Measurements from ENCODE around the gene RAB11FIP4.

RAB11FIP4 gene

DNA sequence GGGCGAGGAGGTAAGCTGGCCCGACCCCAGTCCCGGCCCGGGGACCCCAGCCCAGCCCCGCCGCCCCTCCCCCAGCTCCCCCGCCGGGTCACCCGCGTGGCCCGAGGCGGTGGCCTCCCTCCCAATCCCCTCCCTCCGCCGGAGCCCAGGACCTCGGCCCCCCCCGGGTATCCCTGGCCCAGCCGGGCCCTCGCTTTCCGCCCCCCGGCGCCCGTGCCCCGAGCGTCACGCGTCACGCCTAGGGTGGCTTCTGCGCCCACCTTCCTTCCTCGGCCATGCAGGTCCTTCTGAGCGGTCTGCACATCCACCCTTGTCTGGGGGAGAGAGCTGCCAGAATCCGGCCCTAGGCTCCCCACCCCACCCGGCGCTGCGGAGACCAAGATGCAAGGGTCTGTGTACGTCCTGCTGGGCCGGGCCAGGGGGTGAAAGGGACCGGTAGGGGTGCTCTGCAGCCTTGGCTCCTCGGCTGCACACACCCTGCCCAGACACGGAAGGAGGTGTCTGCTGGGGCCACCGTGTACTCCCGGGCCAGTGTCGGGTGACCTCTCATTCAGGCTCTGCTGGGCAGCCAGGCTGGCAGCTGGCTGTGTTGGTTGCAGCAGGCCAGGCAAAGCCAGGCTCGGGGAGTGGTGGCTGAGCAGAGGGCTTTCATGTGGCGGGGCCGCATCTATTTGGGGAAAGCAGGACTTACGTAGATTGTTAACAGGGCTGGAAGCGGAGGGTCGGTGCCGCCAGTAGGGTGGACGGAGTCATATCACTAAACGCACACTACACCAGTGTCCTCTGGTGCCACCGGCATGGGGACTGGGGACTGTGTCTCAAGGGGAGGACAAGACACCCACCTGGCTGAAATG lies 754 bp downstream of the RAB11FIP4 start:
- DNase-seq (ENCODE audit: low read depth): no peak
- H3K4me3 ChIP-seq (ENCODE audit: low read depth, low read length): no peak overlapping the region
- TF ChIP-seq CTCF (conservative IDR thresholded peaks at IDR 0.05; ENCODE audit: low read depth, low read length): no peak

DNA sequence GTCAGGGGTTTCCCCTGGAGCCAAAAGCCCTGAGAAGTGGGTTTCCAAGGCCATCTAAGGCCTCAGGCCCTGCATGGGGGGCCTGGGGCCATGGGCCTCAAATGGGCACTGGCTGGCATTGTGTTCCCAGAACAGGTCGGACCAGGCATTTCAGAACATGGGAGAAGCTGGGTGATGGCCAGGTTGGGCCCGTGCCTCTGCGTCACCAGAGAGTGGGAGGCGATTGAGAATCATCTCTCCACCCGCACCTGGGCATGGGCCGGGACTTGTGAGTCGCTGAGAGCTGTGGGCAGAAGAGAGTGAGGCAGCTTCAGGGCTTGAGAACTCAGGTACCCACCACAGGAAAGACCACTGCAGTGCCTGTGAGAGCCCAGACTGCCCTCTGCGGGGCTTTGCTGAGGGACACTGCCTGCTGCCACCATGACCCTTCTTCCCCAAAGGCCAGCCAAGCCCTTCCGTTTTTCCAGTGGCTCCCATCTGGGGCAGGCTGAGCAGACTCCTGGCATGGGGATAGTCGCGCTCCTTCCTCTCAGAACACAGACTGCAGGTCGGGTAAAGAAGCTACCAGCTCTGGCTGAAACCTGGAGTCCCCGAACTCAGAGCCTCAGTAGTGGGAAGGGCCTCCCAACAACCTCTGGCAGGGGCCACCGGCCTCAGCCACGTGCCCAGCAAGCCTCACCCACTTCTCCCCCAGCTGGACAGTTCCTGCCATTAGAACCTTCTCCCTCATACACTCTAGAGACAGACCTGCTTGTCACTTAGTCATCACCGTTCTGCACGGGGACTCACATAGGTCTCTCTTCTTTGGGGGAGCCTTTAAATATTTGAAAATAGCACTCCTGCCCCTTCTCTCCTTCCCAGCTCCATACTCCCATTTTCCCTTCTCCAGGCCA lies 1.6 kb downstream of the RAB11FIP4 start:
- no peak for TF ChIP-seq CTCF (conservative IDR thresholded peaks at IDR 0.05; ENCODE audit: low read depth, low read length)
- DNase-seq (ENCODE audit: low read depth): no peak
- no peak overlapping the region for H3K4me3 ChIP-seq (ENCODE audit: low read depth, low read length)

- DNase-seq (ENCODE audit: low read depth): no peak
- TF ChIP-seq CTCF (conservative IDR thresholded peaks at IDR 0.05; ENCODE audit: low read depth, low read length): no peak
- no peak overlapping the region for H3K4me3 ChIP-seq (ENCODE audit: low read depth, low read length)
Observed at GRCh38 chr17:31393749-31394146, 2.3 kb downstream of the RAB11FIP4 start.

DNA sequence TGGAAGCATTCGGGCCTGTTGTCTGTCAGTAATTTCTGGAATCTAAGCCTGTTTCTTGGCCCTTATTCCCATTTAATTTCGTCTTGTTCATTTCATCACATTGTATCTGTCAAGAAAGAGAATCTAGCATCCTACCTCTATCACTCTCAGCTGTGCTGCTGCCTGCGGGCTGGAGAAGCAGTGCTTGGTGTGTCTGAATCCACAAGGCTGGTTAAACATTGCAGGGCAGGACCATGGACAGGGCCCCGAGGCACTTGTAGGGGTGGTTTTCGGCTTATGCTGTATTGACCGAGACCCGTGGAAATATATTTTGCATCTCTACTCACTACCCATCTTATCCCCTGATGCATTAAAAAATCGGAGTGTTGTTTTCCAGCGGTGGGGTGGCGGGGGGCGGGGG lies 3.1 kb downstream of the RAB11FIP4 start:
- peak; percentile 89 for DNase-seq (ENCODE audit: low read depth)
- no peak overlapping the region for H3K4me3 ChIP-seq (ENCODE audit: low read depth, low read length)
- peak; percentile 11 for TF ChIP-seq CTCF (conservative IDR thresholded peaks at IDR 0.05; ENCODE audit: low read depth, low read length)

DNA sequence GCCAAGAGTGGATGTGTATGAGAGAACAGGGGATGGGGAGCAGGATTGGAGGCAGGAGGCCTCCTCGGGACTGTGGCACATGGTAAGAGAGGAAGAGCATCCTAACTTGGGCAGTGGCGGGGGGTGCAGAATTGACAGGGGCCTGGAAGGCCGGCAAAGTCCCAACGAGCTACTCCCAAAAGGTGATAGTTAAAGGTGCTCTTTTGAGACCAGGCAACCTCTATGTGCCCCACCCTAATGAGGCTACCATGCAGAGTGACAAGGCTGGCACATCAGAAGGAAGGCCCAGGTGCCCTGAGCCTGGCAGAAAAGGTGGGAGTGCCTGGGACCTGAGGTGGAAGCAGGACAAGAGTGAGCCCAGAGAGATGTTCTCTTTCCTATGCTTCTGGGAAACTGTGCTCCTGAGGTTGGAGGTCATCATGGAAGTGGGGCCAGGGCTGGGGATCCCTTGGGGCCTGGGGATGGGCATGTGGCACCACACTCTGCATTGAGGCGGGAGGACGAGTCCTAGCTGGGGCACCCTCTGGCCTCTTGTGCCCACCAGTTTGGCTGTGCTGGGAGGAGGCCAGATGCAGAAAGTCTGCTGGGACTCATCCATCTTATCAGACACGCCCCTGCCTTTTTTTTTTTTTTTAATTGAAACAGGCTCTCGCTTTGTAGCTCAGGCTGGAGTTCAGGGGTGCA lies 5.9 kb downstream of the RAB11FIP4 start:
- TF ChIP-seq CTCF (conservative IDR thresholded peaks at IDR 0.05; ENCODE audit: low read depth, low read length): no peak
- H3K4me3 ChIP-seq (ENCODE audit: low read depth, low read length): no peak overlapping the region
- no peak for DNase-seq (ENCODE audit: low read depth)

GRCh38 chr17:31398381-31399311 lies 7.2 kb downstream of the RAB11FIP4 start:
- TF ChIP-seq CTCF (conservative IDR thresholded peaks at IDR 0.05; ENCODE audit: low read depth, low read length): no peak
- no peak overlapping the region for H3K4me3 ChIP-seq (ENCODE audit: low read depth, low read length)
- DNase-seq (ENCODE audit: low read depth): no peak

Measured in choroid plexus epithelial cell (primary cell).